GM19239 (cell line): Measurements from ENCODE around the gene TSR1.
A peak's percentile ranks its signal among the peaks of the same experiment; 100 is the strongest.
"Not testable (repeated sequence)": the region's sequence is repeated elsewhere in the genome, so short reads cannot be mapped to it uniquely, and the experiment has no call there.

Source experiments
- DNase-seq: peaks from one replicate; pipeline ENCODE4 v3.0.0; 2011; ENCODE audit warnings: low spot score; ENCODE audit not compliant: insufficient read length
- FAIRE-seq: peaks from 2 replicates; lab custom pipeline; 2011; peaks lifted over from hg19 to GRCh38; lab: Jason Lieb, UNC

The TSR1 gene

DNA sequence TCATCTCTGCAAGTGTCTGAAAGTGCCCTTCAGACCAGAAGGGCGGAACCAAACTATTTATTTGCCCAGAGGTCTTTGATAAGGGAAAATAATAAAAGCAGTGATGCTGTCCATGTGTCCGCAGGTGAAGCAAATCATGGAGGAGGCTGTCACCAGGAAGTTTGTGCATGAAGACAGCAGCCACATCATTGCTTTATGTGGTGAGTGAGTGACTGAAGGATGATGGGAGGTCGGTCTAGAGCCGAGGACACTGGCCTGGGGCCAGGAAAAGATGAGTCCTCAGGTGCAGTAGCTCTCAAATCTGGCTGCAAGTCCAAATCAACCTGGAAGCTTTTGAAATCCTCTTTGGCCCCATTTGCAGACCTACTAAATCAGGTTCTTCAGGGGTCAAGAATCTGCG, 7.2 kb upstream of the TSR1 start:
- no peak for FAIRE-seq
- DNase-seq, result no peak

DNA sequence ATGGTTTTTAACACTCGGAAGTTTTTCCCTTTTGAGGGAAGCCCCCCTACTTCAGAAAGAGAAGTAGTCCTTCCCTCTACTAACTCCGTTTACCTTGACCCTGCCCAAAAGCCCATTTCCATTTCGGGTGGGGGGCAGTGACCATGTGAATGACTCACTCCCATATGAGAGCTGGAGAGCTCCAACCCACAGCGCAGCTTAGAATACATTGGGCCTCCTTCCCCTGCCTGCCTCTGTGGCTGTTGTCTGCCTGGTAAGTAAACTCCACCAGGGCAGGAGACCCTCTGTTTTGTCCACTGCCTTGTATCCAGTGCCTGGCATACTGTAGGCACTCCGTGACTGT, 2.0 kb upstream of the TSR1 start:
- FAIRE-seq, result peak; percentile 28
- no peak for DNase-seq

DNA sequence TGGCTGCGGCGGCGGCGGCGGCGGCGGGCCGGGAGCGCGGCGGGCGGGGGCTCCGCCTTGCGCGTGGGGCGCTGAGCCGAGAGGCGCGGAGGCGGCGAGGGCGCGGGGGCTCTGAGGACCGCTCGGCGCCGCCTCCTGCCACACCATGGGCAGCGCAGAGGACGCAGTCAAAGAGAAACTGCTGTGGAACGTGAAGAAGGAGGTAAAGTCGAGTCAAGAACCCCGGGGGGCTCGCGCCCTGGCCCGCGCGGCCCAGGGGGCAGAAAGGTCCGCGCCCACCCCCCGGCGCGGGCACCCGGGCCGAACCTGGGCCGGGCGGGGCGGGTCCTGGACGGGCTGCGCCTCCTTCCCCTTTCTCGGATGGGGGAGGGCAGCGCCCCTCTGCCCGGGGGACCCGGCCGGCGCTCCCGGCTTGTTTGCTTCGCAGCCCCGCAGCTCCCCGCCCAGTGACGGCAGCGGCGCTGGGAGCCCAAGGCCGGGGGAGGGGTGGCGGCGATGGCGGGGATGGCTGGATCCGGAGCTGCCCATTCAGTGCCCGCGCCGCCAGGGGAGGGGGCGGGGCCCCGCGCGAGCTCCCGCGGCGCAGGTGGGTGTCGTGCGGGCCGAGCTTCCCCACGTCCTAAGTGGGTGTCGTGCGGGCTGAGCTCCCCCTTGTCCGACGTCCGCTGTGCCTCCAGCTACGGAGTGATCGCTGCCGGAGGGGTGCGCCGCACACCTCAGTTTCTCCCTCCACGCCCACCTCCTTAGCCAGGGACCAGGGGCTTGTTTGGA, 1.5 kb upstream of the TSR1 start:
- DNase-seq (peak; percentile 63), FAIRE-seq (peak; percentile 28)

DNA sequence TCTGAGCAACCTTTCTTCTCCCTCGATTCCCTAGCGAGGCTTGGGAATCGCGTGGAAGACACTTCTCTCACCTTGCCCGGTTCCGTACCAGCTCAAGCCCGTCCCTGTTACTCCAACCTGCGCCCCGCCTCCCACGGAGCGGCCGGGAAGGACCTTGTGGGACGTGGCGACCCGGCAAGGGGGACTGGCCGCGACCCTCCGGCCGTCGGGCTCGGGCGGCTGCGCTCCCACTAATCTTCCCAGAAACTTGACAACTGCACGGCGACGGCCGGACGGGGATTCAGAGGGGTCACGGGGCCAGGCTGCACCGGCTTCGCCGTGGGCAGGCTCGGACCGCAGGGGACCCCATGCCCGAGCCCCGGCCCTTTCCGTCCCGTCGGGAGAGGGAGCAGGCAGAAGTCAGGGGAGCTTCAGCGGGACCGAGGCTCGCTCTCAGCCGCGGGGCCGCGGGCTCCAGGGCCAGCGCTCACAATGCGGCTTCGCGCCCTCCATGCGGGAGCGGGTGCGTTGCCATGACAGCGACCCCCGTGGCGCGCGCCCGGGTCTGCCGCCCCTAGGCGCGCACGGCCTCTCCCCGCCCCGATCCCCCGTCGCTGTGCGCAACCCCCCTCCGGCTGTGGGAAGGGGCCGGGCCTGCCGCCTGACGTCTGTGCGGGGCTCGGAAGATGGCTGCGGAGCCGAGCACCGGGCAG, 741 bp upstream of the TSR1 start, which contains the start of gene SGSM2:
Gene SGSM2 (plus strand): TSS at position 650 of the 692 bp plus-strand sequence. CDS start 188 bp downstream, outside the sequence.
- FAIRE-seq, result no peak
- DNase-seq, result peak; percentile 78

DNA sequence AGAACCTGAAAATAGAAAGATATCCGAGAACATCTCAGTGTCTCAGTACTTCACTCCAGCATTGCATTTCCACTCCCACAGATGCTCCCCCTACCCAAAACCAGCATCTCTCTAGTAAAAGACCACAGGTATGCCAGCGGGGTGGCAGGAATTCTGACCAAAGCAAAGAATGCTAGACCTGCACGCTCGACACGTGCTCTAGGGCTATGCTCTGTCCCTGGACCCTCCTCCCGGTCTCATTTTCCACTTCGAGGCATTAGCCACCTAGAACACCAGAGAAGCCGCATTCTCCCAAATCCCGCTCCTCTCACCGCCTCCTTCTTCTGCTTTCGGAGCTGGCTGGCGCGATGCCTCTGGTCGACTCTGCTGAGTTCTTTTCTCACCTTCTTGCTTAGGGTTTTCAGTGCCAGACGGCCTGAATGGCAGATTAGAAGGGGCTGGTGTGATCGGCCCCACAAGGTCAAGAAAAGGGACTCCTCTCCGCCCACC, 487 bp downstream of the TSR1 start:
- FAIRE-seq (peak; percentile 39), DNase-seq (no peak)

DNA sequence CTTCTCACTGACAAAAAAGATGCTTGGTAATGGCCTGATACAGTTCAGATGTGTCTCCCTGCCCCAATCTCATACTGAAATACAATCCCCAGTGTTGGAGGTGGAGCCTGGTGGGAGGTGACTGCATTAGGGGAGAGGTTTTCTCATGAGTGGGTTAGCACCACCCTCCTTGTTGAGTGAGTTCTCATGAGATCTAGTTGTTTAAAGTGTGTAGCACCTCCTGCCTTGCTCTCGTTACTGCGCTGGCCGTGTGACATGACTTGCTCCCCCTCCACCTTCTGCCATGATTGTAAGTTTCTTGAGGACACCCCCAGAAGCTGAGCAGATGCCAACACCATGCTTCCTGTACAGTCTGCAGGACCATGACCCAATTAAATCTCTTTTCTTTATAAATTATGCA, 5.0 kb downstream of the TSR1 start:
- DNase-seq (no peak), FAIRE-seq (no peak)

DNA sequence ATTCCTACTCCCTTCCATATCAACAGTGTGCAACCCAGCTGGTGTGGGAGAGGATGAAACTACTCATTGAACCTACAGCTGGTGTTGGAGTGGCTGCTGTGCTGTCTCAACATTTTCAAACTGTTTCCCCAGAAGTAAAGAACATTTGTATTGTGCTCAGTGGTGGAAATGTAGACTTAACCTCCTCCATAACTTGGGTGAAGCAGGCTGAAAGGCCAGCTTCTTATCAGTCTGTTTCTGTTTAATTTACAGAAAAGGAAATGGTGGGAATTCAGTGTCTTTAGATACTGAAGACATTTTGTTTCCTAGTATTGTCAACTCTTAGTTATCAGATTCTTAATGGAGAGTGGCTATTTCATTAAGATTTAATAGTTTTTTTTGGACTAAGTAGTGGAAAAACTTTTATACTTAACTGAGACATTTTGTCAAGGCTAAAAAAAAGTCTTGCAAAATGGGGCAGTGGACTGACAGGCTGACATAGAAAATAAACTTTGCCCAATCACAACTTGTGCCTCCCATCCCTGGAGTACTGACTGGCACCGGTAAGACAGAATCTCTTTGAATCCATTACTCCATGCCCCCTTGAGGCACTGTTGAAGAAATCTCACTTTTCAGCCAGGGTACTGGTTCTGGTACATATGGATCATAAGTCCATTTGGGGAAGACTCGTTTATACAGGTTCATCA, 12.5 kb downstream of the TSR1 start:
- no peak for FAIRE-seq
- no peak for DNase-seq

DNA sequence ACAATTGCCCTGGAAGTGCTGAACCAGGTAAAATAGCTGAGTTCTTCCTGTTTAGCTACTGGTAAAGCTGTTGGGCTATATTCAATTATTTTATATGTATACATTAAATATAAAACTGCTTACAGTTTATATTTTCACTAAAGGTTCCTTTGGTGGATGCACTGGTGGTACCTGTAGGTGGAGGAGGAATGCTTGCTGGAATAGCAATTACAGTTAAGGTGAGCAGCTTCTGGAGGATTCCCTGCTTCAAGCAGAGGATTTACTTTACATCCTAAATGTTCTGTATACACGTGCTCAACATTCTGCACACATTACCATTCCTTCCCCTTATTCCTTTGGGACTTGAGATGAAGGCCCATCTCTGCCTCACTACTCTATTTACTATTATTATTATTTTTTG, 14.9 kb downstream of the TSR1 start:
- DNase-seq, result no peak
- no peak for FAIRE-seq

DNA sequence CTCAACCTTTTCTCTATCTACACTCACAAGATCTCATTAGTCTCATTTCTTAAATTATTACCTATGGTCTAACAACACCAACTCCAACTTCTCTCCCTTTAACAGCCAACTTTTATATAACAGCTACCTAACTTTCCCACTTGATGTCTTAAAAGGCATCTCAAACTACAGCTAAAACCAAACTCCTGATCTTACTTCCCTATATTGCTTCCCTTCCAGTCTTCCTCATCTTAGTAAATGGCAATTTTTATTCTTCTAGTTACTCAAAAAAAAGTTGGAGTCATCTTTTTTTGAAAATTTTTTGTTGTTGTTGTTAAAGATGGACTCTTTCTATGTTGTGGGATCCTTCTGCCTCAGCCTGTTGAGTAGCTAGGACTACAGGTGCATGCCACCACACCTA, 17.2 kb downstream of the TSR1 start:
- no peak for FAIRE-seq
- no peak for DNase-seq

DNA sequence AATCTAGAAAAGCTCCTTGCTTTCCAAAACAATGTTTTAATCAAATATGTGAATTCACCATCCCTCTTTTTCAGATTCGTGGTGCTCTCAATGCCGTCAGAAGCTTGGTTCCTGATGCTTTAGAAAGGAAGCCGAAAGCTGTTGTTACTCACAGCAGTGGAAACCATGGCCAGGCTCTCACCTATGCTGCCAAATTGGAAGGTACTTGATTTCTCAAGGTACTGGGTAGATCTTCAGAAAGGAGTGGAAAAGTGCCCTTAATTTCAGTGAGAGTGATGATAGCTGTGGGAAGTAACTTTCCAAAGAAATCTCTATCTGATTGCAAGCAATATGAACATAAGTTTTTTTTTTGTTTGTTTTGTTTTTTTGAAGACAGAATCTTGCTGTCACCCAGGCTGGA, 18.5 kb downstream of the TSR1 start:
- DNase-seq, result no peak
- FAIRE-seq, result no peak

DNA sequence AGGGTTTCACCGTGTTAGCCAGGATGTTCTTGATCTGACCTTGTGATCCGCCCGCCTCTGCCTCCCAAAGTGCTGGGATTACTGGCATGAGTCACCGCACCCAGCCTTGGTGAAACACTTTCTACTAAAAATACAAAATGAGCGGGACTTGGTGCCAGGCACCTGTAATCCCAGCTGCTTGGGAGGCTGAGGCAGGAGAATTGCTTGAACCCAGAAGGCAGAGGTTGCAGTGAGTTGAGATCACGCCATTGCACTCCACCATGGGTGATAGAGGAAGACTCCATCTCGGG, 19.4 kb downstream of the TSR1 start:
- DNase-seq, FAIRE-seq: not testable (repeated sequence)

DNA sequence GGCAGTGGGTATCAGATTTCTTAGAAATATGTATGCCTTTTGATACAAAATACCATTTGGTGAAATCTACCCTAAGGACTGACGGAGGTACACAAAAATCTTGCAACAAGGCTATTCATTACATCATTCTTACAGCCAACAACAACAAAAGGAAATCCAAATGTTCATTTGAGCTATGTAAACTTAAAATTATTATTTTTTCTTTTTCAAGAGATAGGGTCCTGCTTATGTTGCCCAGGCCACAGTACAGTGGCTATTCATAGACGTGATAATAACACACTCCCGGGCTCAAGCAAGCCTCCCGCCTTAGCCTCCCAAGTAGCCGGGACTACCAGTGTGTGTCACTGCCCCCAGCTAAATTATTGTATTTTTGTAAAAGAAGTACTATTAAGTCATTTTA, 23.5 kb downstream of the TSR1 start:
- FAIRE-seq, result no peak
- no peak for DNase-seq

DNA sequence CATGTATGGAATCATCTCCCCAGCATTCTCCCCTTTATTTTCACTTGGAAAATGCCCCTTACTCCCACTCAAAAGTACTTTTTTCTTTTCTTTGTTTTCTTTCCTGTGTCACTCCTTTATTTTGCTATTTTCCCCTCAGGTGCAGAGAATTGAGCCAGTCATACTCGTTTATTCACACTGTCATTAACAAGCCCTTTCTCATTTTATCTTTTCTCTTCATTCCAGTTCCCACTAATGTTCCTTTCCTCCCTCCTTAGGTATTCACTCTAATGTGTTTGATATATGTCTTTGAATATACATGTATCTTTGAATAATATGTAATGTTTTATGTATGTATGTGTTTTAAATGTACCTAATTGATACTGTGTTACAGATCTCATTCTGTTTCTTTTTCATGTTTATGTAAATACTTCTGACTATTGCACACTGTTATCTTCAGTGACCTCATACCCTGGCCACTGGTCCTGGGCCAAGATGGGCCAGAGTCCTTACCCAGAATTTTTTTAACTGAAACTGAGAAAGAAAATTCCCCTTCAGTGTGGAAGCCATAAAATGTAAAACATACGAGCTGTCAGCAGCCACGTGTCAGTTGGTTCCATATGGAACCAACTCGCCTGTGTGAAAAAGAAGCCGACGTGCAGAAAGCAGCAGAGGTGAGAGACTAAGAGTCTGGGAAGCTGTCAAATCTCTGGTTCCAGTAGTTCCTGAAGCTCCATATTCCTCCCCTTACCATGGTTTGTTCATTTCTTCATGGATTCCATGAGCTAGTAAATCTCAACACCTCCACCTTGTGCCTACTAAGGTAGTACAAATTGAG, 26.7 kb downstream of the TSR1 start:
- no peak for DNase-seq
- no peak for FAIRE-seq

DNA sequence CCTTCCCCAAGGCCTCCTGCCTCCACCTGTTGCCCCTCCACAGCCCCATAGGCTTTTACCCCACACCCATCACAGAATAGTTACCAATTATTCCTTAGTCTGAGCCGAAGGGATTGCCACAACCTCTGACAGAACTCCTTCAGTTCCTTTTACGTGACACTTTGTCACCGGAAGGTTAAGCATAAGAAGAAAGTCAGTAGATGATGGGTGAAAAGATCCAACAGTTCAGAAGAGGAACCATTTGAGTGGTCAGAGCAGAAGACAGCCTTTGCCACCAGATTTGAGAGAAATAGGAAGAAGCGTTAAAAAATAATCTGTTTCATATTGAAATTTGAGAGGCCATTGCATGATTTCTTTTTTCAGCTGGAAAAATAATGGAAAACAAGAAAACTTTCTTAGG, 31.3 kb downstream of the TSR1 start:
- FAIRE-seq (no peak), DNase-seq (no peak)

DNA sequence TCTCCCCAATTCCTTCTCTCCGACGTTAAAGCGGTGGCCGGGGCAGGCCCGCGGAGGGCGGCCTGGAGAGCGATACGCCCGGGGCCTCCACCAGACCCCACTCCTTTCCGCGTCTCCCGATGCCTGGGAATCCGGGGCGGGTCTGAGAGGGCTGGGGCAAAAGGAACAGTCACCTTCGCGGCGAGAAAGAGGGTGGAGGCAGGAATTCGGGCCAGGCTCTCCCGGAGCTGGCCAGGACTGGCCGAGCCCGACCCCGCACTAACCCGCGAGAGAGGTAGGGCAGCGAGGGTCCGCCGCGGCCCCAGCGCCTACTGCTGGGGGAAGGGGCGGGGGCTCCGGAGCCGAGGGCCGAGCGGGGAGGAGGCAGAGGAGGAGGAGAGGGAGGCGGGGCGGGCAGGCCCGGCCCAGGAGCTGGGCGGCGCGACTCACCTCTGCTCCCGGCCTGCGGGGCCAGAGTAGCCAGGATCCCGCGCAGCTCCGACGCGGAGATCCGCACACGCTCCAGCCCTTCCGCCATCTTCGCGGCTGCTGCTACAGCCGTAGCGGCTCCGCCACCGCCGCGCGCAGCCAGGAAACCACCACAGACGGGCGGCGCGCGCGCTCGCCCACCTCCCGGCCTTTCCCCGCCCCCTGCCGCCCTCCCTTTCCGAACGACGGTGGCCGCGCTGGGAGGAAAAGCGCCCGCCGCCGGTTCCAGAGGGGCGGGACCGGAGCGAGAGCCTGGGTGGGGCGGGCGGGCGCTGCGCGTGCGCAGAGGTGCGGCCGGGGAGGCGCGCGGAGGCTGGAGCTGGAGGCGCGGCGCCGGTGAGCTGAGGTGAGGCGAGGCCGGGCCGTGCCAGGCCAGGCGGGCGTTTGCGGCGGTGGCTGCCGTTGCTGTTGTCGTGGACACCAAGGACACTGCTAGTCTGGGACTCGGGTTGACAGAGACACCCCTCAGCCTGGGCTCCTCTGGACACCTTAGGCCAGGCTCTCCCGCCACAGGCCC, 32.8 kb downstream of the TSR1 start, which contains the start of the genes SMG6 and SRR:
Gene SMG6 (minus strand): TSS at position 582 of the 985 bp plus-strand sequence. CDS start 65 bp downstream, at position 517.
Gene SRR (plus strand): TSS at position 747 of the 985 bp plus-strand sequence. CDS start 11,611 bp downstream, outside the sequence.
- FAIRE-seq (peak; percentile 90), DNase-seq (peak; percentile 95)

DNA sequence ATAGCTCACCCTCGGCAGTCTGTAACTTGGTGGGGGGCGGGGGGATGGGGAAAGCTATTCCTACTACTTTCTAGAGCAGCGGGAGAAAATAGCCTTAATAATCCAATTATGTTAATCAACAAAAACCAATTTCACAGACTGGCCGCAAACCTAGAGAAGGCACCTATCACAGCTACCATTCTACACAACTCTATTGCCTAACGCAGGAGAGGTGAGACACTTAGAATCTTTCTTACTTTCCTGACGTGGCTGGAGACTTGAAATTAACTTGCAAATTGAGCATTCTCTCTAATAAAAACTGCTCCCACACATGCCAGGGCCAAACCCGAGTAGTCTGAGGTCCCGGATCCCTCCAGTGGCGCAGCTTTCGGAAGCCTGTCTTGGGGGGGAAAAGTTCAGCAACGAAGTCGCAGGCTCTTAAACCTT, 33.5 kb downstream of the TSR1 start:
- peak; percentile 68 for FAIRE-seq

DNA sequence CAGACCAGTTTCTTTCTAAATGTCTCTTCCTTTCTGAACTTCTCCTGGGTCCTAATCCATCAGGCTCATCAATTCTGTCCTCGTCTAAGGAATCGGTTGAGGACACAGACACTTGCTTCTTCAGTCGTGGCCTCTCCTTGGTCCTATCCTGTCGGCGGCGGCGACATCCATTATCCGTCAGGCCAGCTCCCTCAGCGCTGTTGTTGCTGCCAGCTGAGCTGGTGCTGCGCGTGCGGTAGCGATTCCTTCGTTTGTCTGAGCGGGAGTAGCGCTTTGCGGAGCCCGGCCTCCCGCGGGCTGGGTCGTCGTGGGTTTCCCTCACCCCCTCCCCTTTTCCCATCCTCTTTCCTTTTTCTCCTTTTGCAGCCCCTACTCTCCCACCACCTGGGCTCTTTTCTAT, 36.5 kb downstream of the TSR1 start:
- DNase-seq (no peak), FAIRE-seq (no peak)

More for the DNA sequence above, 33.5 kb downstream of the TSR1 start:
- DNase-seq, result no peak

DNA sequence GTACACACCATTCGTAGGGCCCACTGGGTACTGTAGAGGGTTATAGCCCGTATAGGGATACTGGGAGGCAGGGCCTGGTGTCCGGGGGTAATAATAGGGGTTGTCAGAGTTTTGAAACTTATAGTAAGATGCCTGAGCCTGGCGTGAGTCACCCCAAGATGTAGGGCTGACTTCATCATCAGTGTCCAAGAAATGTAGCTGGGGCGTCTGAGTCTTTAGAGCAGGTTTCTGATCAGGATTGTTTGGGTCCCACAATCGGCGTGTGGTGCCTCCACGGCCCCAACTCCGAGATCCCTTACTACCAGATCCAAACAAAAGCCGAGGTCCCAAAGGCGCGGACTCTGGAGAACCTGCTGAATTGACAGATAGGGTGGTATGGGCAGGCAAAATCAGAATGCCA, 37.1 kb downstream of the TSR1 start:
- DNase-seq (no peak), FAIRE-seq (no peak)

DNA sequence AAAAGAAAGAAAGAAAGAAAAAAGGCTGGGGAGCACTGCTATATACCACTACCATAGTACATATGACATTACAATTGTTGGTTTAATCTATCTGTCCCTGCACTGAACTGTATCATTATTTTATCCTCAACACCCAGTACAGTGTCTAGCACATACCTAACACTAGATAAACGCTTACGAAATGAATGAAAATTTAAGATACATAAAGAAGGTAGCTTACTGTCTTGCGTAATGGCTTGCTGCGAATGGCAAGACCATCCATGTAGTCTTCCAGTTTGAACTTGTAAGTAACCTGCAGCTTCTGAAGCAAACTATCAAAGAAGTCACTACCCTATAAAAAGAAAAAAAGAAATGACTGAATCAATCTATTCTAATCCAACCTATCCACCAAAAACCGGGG, 39.2 kb downstream of the TSR1 start:
- FAIRE-seq, result no peak
- DNase-seq, result no peak
